GM06990 (cell line): Measurements from ENCODE around the gene ZNF280D.

Source experiments
- DNase-seq: peaks from one replicate; pipeline ENCODE4 v3.0.0-alpha.2; 2011; ENCODE audit not compliant: insufficient read length; ENCODE audit errors: extremely low read depth
- H3K27me3 ChIP-seq: replicated peaks from 2 replicates; pipeline ENCODE4 v1.6.0; 2011; ENCODE audit warnings: low read length; ENCODE audit not compliant: control insufficient read depth, insufficient read depth
- H3K36me3 ChIP-seq: 2 replicates; pipeline ENCODE4 v1.5.1; 2011; ENCODE audit warnings: low read length; ENCODE audit not compliant: control insufficient read depth, insufficient read depth
- H3K4me3 ChIP-seq: replicated peaks from 2 replicates; pipeline ENCODE4 v1.5.1; 2011; ENCODE audit warnings: low read depth, mild to moderate bottlenecking, control low read depth, low read length
- TF ChIP-seq, protein P1 (sequence below): IDR thresholded peaks from 2 replicates; pipeline ENCODE4 v1.5.1; 2011; ENCODE audit warnings: low read length, control low read depth, mild to moderate bottlenecking, inconsistent platforms; ENCODE audit not compliant: insufficient read depth, poor library complexity, severe bottlenecking

The ZNF280D gene

DNA sequence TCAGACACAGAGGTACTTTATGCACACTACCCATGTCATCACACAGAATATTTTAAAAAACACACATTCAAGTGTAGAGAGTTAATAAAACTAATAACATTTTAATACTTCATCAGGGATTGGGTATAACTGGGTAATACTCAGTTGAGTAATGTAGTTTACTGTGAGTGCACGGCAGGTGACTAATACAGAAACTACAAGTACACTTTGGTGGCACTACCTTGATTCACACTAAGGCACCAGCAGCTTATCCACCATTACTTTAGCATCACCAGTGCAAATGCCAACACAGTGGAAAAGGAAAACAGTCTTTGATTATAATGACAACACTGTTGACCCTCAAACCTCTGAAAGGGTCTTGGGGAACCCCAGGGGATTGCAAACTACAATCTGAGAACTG, 33.6 kb downstream of the ZNF280D start:
- Histone ChIP-seq H3K27me3 (no peaks in the 10 kb centered on the region), H3K4me3 (no peak overlapping the region), H3K36me3 (peaks cover 5% of the 10 kb centered on the region)
- TF ChIP-seq, protein P1, sequence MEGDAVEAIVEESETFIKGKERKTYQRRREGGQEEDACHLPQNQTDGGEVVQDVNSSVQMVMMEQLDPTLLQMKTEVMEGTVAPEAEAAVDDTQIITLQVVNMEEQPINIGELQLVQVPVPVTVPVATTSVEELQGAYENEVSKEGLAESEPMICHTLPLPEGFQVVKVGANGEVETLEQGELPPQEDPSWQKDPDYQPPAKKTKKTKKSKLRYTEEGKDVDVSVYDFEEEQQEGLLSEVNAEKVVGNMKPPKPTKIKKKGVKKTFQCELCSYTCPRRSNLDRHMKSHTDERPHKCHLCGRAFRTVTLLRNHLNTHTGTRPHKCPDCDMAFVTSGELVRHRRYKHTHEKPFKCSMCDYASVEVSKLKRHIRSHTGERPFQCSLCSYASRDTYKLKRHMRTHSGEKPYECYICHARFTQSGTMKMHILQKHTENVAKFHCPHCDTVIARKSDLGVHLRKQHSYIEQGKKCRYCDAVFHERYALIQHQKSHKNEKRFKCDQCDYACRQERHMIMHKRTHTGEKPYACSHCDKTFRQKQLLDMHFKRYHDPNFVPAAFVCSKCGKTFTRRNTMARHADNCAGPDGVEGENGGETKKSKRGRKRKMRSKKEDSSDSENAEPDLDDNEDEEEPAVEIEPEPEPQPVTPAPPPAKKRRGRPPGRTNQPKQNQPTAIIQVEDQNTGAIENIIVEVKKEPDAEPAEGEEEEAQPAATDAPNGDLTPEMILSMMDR: no peak
- DNase-seq: no peak

DNA sequence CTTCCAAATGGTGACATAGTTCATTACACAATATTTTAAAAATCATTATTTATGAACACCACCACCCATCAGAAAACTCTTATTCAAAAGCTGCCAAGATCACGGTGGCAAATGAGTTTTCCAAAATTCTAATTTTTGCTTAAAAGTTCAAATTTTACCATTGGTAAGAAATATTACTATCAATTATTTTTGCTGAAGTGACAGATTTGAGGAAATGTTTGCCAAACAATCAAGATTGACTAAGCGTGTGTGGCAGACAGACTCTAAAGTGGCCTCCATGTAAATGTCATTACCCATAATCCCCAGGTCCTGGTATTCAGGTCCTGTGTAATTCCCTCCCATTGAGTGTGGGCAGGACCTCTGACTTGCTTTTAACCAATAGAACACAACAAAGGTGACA, 35.0 kb downstream of the ZNF280D start:
- Histone ChIP-seq H3K27me3 (no peaks in the 10 kb centered on the region), H3K4me3 (no peak overlapping the region), H3K36me3 (peaks cover 2% of the 10 kb centered on the region; the same call in 1 of the 2 replicates)
- TF ChIP-seq, protein P1: no peak
- no peak for DNase-seq

DNA sequence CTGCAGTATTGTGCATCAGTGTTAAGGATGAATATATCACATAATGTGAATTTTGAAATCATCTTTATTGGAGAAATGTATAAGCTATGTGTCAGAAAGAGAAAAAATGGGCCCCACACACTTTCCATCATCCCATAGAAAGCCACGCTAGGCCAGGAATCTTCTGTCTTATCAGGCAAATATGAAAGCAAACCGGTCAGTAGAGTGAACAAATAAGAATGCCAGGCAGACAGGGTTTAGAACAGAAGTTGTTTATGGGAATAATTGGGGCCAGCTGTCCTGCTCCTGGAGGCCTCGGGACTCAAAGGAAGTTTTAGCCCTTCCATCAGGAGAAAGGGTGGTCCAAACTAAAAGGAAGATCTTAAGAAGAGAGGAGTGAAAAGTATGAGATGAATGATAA, 39.5 kb downstream of the ZNF280D start:
- Histone ChIP-seq H3K4me3 (no peak overlapping the region), H3K27me3 (no peaks in the 10 kb centered on the region), H3K36me3 (peaks cover 2% of the 10 kb centered on the region; the same call in 1 of the 2 replicates)
- TF ChIP-seq, protein P1: no peak
- no peak for DNase-seq

DNA sequence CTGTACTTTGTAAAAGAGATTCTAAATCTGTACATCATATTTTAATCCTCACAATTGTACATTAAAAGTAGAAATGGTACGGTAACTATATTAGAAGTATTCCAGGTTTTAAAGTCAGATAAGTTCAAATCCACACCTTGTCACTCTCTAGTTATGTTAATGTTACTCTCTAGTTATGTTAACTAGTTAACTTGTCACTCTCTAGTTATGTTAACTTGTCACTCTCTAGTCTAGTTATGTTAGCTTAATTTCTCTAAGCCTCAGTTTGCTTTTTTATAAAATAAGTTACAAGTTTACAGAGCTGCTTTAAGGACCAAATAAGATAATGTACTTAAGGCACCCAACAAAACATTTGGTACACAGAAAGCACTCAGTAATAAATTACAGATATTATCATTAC, 42.6 kb downstream of the ZNF280D start:
- H3K36me3 ChIP-seq: no peaks in the 10 kb centered on the region
- H3K4me3 ChIP-seq: no peak overlapping the region
- no peaks in the 10 kb centered on the region for H3K27me3 ChIP-seq
- no peak for DNase-seq
- TF ChIP-seq, protein P1: no peak

DNA sequence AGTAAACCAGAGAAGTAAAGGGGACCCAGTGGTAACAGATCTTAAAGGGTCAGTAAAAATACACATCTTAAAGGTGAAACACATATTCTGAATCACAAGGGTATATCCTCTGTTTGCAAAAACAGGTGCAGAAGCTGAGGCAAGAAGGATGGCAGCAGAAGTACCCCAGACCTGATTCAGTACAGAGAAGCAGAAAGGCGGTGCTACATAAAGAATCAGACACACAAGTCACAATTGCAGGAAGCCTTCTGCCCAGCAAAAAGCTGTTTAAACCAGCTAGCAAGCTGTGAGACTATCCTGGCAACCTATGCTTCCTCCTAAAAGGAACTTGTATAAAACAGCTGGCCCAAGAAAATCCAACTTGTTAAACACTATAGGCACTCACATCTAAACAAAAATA, 49.4 kb downstream of the ZNF280D start:
- no peaks in the 10 kb centered on the region for H3K36me3 ChIP-seq
- no peak for DNase-seq
- no peaks in the 10 kb centered on the region for H3K27me3 ChIP-seq
- no peak overlapping the region for H3K4me3 ChIP-seq
- TF ChIP-seq, protein P1: no peak

DNA sequence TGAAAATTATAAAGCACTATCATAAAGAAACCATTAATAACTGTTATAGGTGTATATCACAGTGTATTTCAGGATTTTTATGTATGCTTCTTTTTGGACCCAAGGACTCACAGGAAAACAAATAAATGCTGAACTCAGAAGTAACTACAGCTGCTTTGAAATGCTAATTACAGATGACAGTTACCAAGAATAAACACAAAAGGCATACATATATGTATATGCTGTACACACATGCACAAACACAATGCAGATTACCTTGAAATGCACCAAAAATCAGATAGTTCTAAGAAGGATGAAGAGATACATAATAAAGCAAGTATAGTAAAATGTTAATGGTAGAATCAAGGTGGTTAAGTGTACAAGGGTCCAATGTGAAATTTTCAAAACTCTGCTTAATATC, 52.2 kb downstream of the ZNF280D start:
- Histone ChIP-seq H3K4me3 (no peak overlapping the region), H3K27me3 (no peaks in the 10 kb centered on the region), H3K36me3 (no peaks in the 10 kb centered on the region)
- TF ChIP-seq, protein P1: no peak
- DNase-seq: no peak
